Adrenal gland (tissue), 12 donors: Measurements from ENCODE around the gene PPM1J. TPM values are rescaled to one million over a fixed set of nuclear protein-coding genes. Genes with fewer than 3 reads are reported as not detected.
A peak's percentile ranks its signal among the peaks of the same experiment; 100 is the strongest.

ENCODE experiments used
- DNase-seq, 7 donors: peaks; one replicate each; pipeline ENCODE4 v3.0.0-alpha.2; 2019 to 2020
- H3K27ac ChIP-seq, 5 donors: fragments of 200-600 bp; sonication (generic) in 4 of 5; 1 replicate in 3 of 5; 2 replicates in 2 of 5; pipeline versions ENCODE4 v1.5.1 to v1.8.0; 2016 to 2020; ENCODE audit warnings: mild to moderate bottlenecking in 1 of 5
- H3K27me3 ChIP-seq: fragments of 200-600 bp; 2 replicates; pipeline ENCODE4 v1.8.0; 2021
- H3K36me3 ChIP-seq, 2 donors: fragments of 200-600 bp; replicated peaks in 1 of 2; 1 replicate in 1 of 2; 2 replicates in 1 of 2; pipeline versions ENCODE4 v1.5.1 to v1.8.0; 2018 to 2022
- H3K4me1 ChIP-seq, 2 donors: fragments of 200-600 bp; replicated peaks in 1 of 2; 1 replicate in 1 of 2; 2 replicates in 1 of 2; pipeline versions ENCODE4 v1.5.1 to v1.8.0; 2018 to 2021
- H3K4me3 ChIP-seq, 4 donors: fragments of 200-600 bp; sonication (generic) in 3 of 4; one replicate each; pipeline ENCODE4 v1.5.1; 2016 to 2018
- H3K9me3 ChIP-seq, 3 donors: fragments of 200-600 bp; sonication (generic) in 1 of 3; replicated peaks in 1 of 3; 1 replicate in 2 of 3; 2 replicates in 1 of 3; pipeline versions ENCODE4 v1.5.1 to v1.8.0; 2016 to 2021
- CTCF ChIP-seq, 6 experiments: fragments of 450-650 bp in 4 of 6; fragments of 200-600 bp in 2 of 6; sonication (generic) in 1 of 6; IDR thresholded peaks; 1 replicate in 5 of 6; 2 replicates in 1 of 6; pipeline versions ENCODE4 v1.5.1 to v1.8.0; 2016 to 2021; ENCODE audit warnings: antibody characterized with exemption in 6 of 6, mild to moderate bottlenecking in 2 of 6, moderate library complexity in 1 of 6
- POLR2A ChIP-seq, 2 donors: fragments of 450-650 bp; IDR thresholded peaks; one replicate each; pipeline ENCODE4 v1.6.1; 2017; ENCODE audit warnings: antibody characterized with exemption in 2 of 2, mild to moderate bottlenecking in 2 of 2, moderate library complexity in 1 of 2
- WGBS, 4 donors: extraction: QIAGEN DNeasy Blood & Tissue Kit in 2 of 4; methylation state at CpG; one replicate each; pipeline versions ENCODE4 v1.1.5 to v1.1.7; 2013 to 2017; 5-methylcytosine and 5-hydroxymethylcytosine counted together
- intact Hi-C, 2 donors: fragments of 100-400 bp; cut with DNase I; formaldehyde crosslinking; loops; one replicate each; pipeline versions ENCODE4 v1.14.1 to v1.15.0; 2022 to 2023
- polyA plus RNA-seq, 3 donors: library from polyadenylated mRNA; stranded (reverse); fragments of 200-250 nt in 2 of 3; fragments of 350-450 nt in 1 of 3; fragmentation: Illumina TruSeq in 1 of 3; extraction: RNeasy Lipid Tissue Mini Kit (QIAGEN cat#74804) in 1 of 3; gene quantifications; one replicate each; pipeline ENCODE4 v1.2.3, GENCODE V29; 2013 to 2014
- total RNA-seq, 9 donors: library from RNA; depleted of rRNA in 4 of 9; stranded (reverse); fragments of >200 nt in 4 of 9; fragments of 120-200 nt in 1 of 9; fragmentation: NEBNext Ultra II Directional in 1 of 9; extraction: Animal tissue kit (Norgen Biotek cat#: 25700) in 1 of 9; gene quantifications; one replicate each; pipeline versions ENCODE4 v1.1.0 to v1.2.4, GENCODE V29; 2013 to 2023
- donor health status: healthy with polysubstance abuse.
- donor health status: Bipolar disorder and iron deficiency.
- donor health status: DM: yes; HTN: yes; CAD: no.
- donor health status: DM: no; HTN: no; CAD: no.
- donor health status: DM: no; HTN: no; CAD: no.
- donor health status: DM: yes; HTN: yes; CAD: no.

PPM1J gene
- total and polyA plus RNA-seq, 12 donors = 0.31 to 5.1 (median 1.0) TPM; not detected in 1

GRCh38 chr1:112676543-112676942 is 38.6 kb downstream of the PPM1J start:
- no peak overlapping the region for H3K4me3 ChIP-seq
- DNase-seq = no peak
- TF ChIP-seq POLR2A (IDR thresholded peaks at IDR 0.05) = no peak
- TF ChIP-seq CTCF (IDR thresholded peaks at IDR 0.05) = no peak
- WGBS, 4 donors = 85 to 95% (median 90%) methylated on average over 3 of the region's 3 CpGs
- peaks cover 19 to 33% of the 10 kb centered on the region in 2 donors for H3K4me1 ChIP-seq
- H3K36me3 ChIP-seq = peaks cover 0 to 6% of the 10 kb centered on the region in 2 donors
- no peaks in the 10 kb centered on the region for H3K27me3 ChIP-seq
- intact Hi-C loops = no loop called here
- no peaks in the 10 kb centered on the region for H3K9me3 ChIP-seq
- peak overlapping the region in 1 of 5 donors; percentile 9 for H3K27ac ChIP-seq

- H3K27ac ChIP-seq = peak overlapping the region in 4 of 5 donors; percentile 85 to 98 (median 90)
- H3K27me3 ChIP-seq = no peaks in the 10 kb centered on the region
- TF ChIP-seq CTCF (IDR thresholded peaks at IDR 0.05) (no peak), POLR2A (IDR thresholded peaks at IDR 0.05) (no peak)
- 39 to 47% (median 42%) methylated on average over 7 of the region's 7 CpGs for WGBS, 4 donors
- peak overlapping the region in 2 of 4 donors; percentile 73 to 93 for H3K4me3 ChIP-seq
- H3K9me3 ChIP-seq = no peaks in the 10 kb centered on the region
- peaks cover 19 to 33% of the 10 kb centered on the region in 2 donors for H3K4me1 ChIP-seq
- intact Hi-C loops = no loop called here
- no peak for DNase-seq
- H3K36me3 ChIP-seq = peaks cover 0 to 12% of the 10 kb centered on the region in 2 donors
Observed at GRCh38 chr1:112675728-112676381, 39.3 kb downstream of the PPM1J start.

- 0% methylated on average over 13 to 68 of the region's 68 CpGs for WGBS, 4 donors
Observed at GRCh38 chr1:112674986-112675727, 40.0 kb downstream of the PPM1J start.

More at GRCh38 chr1:112674986-112675727, 40.0 kb downstream of the PPM1J start:
- peak overlapping the region; percentile 85 to 98 (median 87) for H3K27ac ChIP-seq
- H3K4me3 ChIP-seq = peak overlapping the region; percentile 57 to 93 (median 78)
- peaks cover 19 to 33% of the 10 kb centered on the region in 2 donors for H3K4me1 ChIP-seq
- H3K27me3 ChIP-seq = no peaks in the 10 kb centered on the region
- H3K9me3 ChIP-seq = no peaks in the 10 kb centered on the region
- peaks cover 0 to 19% of the 10 kb centered on the region in 2 donors for H3K36me3 ChIP-seq
- intact Hi-C loops = loop anchor here in 1 of 2 donors (5.0 kb wide), 1 partner anchor 32 kb away; the partner anchor contains the start of gene RHOC
- TF ChIP-seq CTCF (IDR thresholded peaks at IDR 0.05) = peak in 2 of 6 experiments; percentile 22 to 25
- peak in 1 of 2 donors; percentile 1 for TF ChIP-seq POLR2A (IDR thresholded peaks at IDR 0.05)
- DNase-seq = peak in 6 of 7 donors; percentile 51 to 70 (median 60)
